GM12878 (cell line): Measurements from ENCODE around the gene PTPN22. TPM values are rescaled to one million over a fixed set of nuclear protein-coding genes. Genes with fewer than 3 reads are reported as not detected.

Source experiments
- ATF7 ChIP-seq: fragments of 450-650 bp; IDR thresholded peaks from 2 replicates; pipeline ENCODE4 v1.6.1; 2016; ENCODE audit warnings: low read depth, mild to moderate bottlenecking
- CHD1 ChIP-seq: IDR thresholded peaks from 2 replicates; pipeline ENCODE4 v1.6.1; 2012; ENCODE audit warnings: low read depth, low read length, improper control_type of control experiment
- ESRRA ChIP-seq: IDR thresholded peaks from 2 replicates; pipeline ENCODE4 v1.6.1; 2012; ENCODE audit warnings: mild to moderate bottlenecking, low read length, improper control_type of control experiment
- FOXK2 ChIP-seq: fragments of 450-650 bp; IDR thresholded peaks from 2 replicates; pipeline ENCODE4 v1.6.1; 2017; ENCODE audit warnings: mild to moderate bottlenecking, moderate library complexity
- GABPA ChIP-seq: IDR thresholded peaks from 2 replicates; pipeline ENCODE4 v1.6.1; 2014; ENCODE audit warnings: antibody characterized with exemption, low read depth, mild to moderate bottlenecking, inconsistent platforms
- KAT2A ChIP-seq: conservative IDR thresholded peaks from 2 replicates; pipeline ENCODE4 v1.6.1; 2011; ENCODE audit warnings: low read depth, low read length; ENCODE audit not compliant: control insufficient read depth
- MEF2A ChIP-seq: IDR thresholded peaks from 2 replicates; pipeline ENCODE4 v1.6.1; 2011; ENCODE audit warnings: low read depth, mild to moderate bottlenecking, low read length, moderate library complexity; ENCODE audit not compliant: insufficient read depth
- NR2C1 ChIP-seq: fragments of 450-650 bp; IDR thresholded peaks from 2 replicates; pipeline ENCODE4 v1.6.1; 2017; ENCODE audit warnings: antibody characterized with exemption, mild to moderate bottlenecking, moderate library complexity
- NRF1 ChIP-seq: conservative IDR thresholded peaks from 2 replicates; pipeline ENCODE4 v1.6.1; 2011; ENCODE audit warnings: mild to moderate bottlenecking, low read depth, low read length, improper control_type of control experiment
- POLR2A ChIP-seq: IDR thresholded peaks from 2 replicates; pipeline ENCODE4 v1.6.1; 2011; ENCODE audit warnings: low read depth, mild to moderate bottlenecking, low read length
- RAD51 ChIP-seq: fragments of 450-650 bp; IDR thresholded peaks from 2 replicates; pipeline ENCODE4 v1.6.1; 2016; ENCODE audit warnings: moderate library complexity, mild to moderate bottlenecking, inconsistent platforms
- STAT1 ChIP-seq: fragments of 450-650 bp; conservative IDR thresholded peaks from 2 replicates; pipeline ENCODE4 v1.6.1; 2014; ENCODE audit warnings: antibody characterized with exemption, mild to moderate bottlenecking
- ZZZ3 ChIP-seq: IDR thresholded peaks from 2 replicates; pipeline ENCODE4 v1.6.1; 2011; ENCODE audit warnings: low read depth; ENCODE audit not compliant: control insufficient read depth, insufficient read length
- polyA plus RNA-seq, 11 experiments: library from polyadenylated mRNA; depleted of rRNA in 4 of 11; unstranded in 6 of 11; stranded (reverse) in 5 of 11; fragments of >200 nt; fragmentation: Nextera tagmentation in 4 of 11; fragmentation: Illumina TruSeq in 1 of 11; extraction: Ambion mirVana in 4 of 11; extraction: Trizol in 1 of 11; gene quantifications; 1 replicate in 1 of 11; 2 replicates in 10 of 11; pipeline versions ENCODE4 v1.2.1 to v1.2.3, GENCODE V29; 2011 to 2016; ENCODE audit warnings: inconsistent platforms in 2 of 11, missing spikeins in 2 of 11, low read depth in 1 of 11
- total RNA-seq, 4 experiments: library from RNA; depleted of rRNA in 3 of 4; stranded (reverse); fragments of >200 nt in 3 of 4; fragmentation: Illumina TruSeq in 1 of 4; extraction: Trizol in 1 of 4; gene quantifications; 2 replicates each; pipeline versions ENCODE4 v1.2.1 to v1.2.3, GENCODE V29; 2013 to 2021
- TF ChIP-seq, protein P1 (sequence below): fragments of 150-350 bp; IDR thresholded peaks from 2 replicates; pipeline ENCODE4 v1.6.1; 2016; ENCODE audit warnings: low read depth, low read length
- TF ChIP-seq, protein P2 (sequence below): IDR thresholded peaks from 2 replicates; pipeline ENCODE4 v1.6.1; 2012; ENCODE audit warnings: improper control_type of control experiment, low read depth, low read length; ENCODE audit not compliant: insufficient replicate concordance
- TF ChIP-seq, protein P3 (sequence below): fragments of 450-650 bp; IDR thresholded peaks from 2 replicates; pipeline ENCODE4 v1.6.1; 2017; ENCODE audit warnings: mild to moderate bottlenecking
- TF ChIP-seq, protein P4 (sequence below): fragments of 450-650 bp; IDR thresholded peaks from 2 replicates; pipeline ENCODE4 v1.6.1; 2017; ENCODE audit warnings: mild to moderate bottlenecking, moderate library complexity

Gene PTPN22
- total and polyA plus RNA-seq, 10 of the 15 experiments (the other 5 are each of a cell fraction or from before 2014, with no cell fraction given), result 22.8 to 65.1 (median 44.9) TPM

DNA sequence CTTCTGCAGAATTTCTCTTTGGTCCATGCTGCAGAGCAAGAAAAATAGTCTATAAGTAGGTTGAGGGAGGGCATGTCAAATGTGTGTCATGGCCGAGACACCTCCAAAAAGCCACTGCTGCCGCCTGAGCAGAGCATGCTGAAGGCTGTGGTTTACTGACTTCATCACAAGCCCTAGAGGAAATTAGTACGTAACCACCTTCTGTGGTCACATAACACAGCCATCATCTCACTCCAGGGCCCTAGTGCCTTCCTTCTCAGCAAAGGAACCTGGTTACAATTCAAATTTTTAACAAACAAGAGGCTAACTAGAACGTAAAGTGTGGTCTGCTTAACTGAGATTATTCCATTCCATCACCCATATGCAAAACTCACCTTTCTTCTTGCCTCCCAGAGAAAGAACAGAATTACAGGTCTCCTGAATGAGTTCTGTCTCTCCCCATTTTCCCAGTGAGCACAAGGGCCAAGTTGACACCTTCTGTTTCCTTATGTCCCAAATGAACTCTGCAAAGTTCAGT, at the start of gene PTPN22 (continued):
- TF ChIP-seq, protein P1, sequence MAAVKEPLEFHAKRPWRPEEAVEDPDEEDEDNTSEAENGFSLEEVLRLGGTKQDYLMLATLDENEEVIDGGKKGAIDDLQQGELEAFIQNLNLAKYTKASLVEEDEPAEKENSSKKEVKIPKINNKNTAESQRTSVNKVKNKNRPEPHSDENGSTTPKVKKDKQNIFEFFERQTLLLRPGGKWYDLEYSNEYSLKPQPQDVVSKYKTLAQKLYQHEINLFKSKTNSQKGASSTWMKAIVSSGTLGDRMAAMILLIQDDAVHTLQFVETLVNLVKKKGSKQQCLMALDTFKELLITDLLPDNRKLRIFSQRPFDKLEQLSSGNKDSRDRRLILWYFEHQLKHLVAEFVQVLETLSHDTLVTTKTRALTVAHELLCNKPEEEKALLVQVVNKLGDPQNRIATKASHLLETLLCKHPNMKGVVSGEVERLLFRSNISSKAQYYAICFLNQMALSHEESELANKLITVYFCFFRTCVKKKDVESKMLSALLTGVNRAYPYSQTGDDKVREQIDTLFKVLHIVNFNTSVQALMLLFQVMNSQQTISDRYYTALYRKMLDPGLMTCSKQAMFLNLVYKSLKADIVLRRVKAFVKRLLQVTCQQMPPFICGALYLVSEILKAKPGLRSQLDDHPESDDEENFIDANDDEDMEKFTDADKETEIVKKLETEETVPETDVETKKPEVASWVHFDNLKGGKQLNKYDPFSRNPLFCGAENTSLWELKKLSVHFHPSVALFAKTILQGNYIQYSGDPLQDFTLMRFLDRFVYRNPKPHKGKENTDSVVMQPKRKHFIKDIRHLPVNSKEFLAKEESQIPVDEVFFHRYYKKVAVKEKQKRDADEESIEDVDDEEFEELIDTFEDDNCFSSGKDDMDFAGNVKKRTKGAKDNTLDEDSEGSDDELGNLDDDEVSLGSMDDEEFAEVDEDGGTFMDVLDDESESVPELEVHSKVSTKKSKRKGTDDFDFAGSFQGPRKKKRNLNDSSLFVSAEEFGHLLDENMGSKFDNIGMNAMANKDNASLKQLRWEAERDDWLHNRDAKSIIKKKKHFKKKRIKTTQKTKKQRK, result no peak; the same call in 1 of the 2 replicates
- TF ChIP-seq CHD1 (no peak; the same call in 1 of the 2 replicates), FOXK2 (no peak), MEF2A (peak; percentile 73; the same call in 1 of the 2 replicates), POLR2A (peak; percentile 90), ZZZ3 (no peak), STAT1 (no peak), ESRRA (no peak), GABPA (no peak), RAD51 (peak; percentile 58), KAT2A (no peak), NRF1 (no peak), ATF7 (peak; percentile 99), NR2C1 (no peak)
- TF ChIP-seq, protein P2, sequence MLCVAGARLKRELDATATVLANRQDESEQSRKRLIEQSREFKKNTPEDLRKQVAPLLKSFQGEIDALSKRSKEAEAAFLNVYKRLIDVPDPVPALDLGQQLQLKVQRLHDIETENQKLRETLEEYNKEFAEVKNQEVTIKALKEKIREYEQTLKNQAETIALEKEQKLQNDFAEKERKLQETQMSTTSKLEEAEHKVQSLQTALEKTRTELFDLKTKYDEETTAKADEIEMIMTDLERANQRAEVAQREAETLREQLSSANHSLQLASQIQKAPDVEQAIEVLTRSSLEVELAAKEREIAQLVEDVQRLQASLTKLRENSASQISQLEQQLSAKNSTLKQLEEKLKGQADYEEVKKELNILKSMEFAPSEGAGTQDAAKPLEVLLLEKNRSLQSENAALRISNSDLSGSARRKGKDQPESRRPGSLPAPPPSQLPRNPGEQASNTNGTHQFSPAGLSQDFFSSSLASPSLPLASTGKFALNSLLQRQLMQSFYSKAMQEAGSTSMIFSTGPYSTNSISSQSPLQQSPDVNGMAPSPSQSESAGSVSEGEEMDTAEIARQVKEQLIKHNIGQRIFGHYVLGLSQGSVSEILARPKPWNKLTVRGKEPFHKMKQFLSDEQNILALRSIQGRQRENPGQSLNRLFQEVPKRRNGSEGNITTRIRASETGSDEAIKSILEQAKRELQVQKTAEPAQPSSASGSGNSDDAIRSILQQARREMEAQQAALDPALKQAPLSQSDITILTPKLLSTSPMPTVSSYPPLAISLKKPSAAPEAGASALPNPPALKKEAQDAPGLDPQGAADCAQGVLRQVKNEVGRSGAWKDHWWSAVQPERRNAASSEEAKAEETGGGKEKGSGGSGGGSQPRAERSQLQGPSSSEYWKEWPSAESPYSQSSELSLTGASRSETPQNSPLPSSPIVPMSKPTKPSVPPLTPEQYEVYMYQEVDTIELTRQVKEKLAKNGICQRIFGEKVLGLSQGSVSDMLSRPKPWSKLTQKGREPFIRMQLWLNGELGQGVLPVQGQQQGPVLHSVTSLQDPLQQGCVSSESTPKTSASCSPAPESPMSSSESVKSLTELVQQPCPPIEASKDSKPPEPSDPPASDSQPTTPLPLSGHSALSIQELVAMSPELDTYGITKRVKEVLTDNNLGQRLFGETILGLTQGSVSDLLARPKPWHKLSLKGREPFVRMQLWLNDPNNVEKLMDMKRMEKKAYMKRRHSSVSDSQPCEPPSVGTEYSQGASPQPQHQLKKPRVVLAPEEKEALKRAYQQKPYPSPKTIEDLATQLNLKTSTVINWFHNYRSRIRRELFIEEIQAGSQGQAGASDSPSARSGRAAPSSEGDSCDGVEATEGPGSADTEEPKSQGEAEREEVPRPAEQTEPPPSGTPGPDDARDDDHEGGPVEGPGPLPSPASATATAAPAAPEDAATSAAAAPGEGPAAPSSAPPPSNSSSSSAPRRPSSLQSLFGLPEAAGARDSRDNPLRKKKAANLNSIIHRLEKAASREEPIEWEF, result no peak
- TF ChIP-seq, protein P3, sequence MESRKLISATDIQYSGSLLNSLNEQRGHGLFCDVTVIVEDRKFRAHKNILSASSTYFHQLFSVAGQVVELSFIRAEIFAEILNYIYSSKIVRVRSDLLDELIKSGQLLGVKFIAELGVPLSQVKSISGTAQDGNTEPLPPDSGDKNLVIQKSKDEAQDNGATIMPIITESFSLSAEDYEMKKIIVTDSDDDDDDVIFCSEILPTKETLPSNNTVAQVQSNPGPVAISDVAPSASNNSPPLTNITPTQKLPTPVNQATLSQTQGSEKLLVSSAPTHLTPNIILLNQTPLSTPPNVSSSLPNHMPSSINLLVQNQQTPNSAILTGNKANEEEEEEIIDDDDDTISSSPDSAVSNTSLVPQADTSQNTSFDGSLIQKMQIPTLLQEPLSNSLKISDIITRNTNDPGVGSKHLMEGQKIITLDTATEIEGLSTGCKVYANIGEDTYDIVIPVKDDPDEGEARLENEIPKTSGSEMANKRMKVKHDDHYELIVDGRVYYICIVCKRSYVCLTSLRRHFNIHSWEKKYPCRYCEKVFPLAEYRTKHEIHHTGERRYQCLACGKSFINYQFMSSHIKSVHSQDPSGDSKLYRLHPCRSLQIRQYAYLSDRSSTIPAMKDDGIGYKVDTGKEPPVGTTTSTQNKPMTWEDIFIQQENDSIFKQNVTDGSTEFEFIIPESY, result no peak
- TF ChIP-seq, protein P4, sequence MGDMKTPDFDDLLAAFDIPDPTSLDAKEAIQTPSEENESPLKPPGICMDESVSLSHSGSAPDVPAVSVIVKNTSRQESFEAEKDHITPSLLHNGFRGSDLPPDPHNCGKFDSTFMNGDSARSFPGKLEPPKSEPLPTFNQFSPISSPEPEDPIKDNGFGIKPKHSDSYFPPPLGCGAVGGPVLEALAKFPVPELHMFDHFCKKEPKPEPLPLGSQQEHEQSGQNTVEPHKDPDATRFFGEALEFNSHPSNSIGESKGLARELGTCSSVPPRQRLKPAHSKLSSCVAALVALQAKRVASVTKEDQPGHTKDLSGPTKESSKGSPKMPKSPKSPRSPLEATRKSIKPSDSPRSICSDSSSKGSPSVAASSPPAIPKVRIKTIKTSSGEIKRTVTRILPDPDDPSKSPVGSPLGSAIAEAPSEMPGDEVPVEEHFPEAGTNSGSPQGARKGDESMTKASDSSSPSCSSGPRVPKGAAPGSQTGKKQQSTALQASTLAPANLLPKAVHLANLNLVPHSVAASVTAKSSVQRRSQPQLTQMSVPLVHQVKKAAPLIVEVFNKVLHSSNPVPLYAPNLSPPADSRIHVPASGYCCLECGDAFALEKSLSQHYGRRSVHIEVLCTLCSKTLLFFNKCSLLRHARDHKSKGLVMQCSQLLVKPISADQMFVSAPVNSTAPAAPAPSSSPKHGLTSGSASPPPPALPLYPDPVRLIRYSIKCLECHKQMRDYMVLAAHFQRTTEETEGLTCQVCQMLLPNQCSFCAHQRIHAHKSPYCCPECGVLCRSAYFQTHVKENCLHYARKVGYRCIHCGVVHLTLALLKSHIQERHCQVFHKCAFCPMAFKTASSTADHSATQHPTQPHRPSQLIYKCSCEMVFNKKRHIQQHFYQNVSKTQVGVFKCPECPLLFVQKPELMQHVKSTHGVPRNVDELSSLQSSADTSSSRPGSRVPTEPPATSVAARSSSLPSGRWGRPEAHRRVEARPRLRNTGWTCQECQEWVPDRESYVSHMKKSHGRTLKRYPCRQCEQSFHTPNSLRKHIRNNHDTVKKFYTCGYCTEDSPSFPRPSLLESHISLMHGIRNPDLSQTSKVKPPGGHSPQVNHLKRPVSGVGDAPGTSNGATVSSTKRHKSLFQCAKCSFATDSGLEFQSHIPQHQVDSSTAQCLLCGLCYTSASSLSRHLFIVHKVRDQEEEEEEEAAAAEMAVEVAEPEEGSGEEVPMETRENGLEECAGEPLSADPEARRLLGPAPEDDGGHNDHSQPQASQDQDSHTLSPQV, result no peak
